GM21737 (cell line): ENCODE measurements around the gene COL27A1.
A peak's percentile ranks its signal among the peaks of the same experiment; 100 is the strongest.

Source experiments
- ATAC-seq: cut with Tn5 transposase; IDR thresholded peaks from one replicate; pipeline ENCODE4 v1.9.1; 2021; ENCODE audit warnings: mild to moderate bottlenecking, moderate library complexity; ENCODE audit not compliant: unreplicated experiment

COL27A1 gene

GRCh38 chr9:114155263-114155994 lies at the start of gene COL27A1:
Gene COL27A1, plus strand, starts transcription at chr9:114155537. Its CDS starts 414 bp downstream, at chr9:114155951.
- peak; percentile 82 for ATAC-seq

GRCh38 chr9:114107286-114108001 lies 47.9 kb upstream of the COL27A1 start:
- no peak for ATAC-seq

GRCh38 chr9:114108016-114108833 lies 47.1 kb upstream of the COL27A1 start:
- ATAC-seq = no peak

GRCh38 chr9:114109124-114109523 lies 46.2 kb upstream of the COL27A1 start:
- ATAC-seq = no peak

- ATAC-seq = no peak
Measured at GRCh38 chr9:114110180-114110579, 45.2 kb upstream of the COL27A1 start.

- no peak for ATAC-seq
Measured at GRCh38 chr9:114112325-114112724, 43.0 kb upstream of the COL27A1 start.

GRCh38 chr9:114112778-114113584 lies 42.4 kb upstream of the COL27A1 start:
- no peak for ATAC-seq

- ATAC-seq = no peak
Measured at GRCh38 chr9:114114364-114114763, 41.0 kb upstream of the COL27A1 start.

- no peak for ATAC-seq
Measured at GRCh38 chr9:114115654-114116125, 39.6 kb upstream of the COL27A1 start.

GRCh38 chr9:114116126-114116747 lies 39.1 kb upstream of the COL27A1 start:
- ATAC-seq = no peak

GRCh38 chr9:114117614-114117995 lies 37.7 kb upstream of the COL27A1 start:
- no peak for ATAC-seq

GRCh38 chr9:114117996-114118830 lies 37.1 kb upstream of the COL27A1 start:
- ATAC-seq = no peak

- no peak for ATAC-seq
Measured at GRCh38 chr9:114119242-114120191, 35.8 kb upstream of the COL27A1 start.

GRCh38 chr9:114120192-114121014 lies 34.9 kb upstream of the COL27A1 start:
- no peak for ATAC-seq

- no peak for ATAC-seq
Measured at GRCh38 chr9:114121227-114122135, 33.9 kb upstream of the COL27A1 start.
